IPS-NIHi7 (cell line): ENCODE data around the gene GALM.
"Not testable (repeated sequence)": the region's sequence is repeated elsewhere in the genome, so short reads cannot be mapped to it uniquely, and the experiment has no call there.

Experiments used
- DNase-seq: peaks from one replicate; pipeline ENCODE4 v3.0.0; 2012; ENCODE audit warnings: mixed read lengths; ENCODE audit errors: extremely low spot score

GALM gene

DNA sequence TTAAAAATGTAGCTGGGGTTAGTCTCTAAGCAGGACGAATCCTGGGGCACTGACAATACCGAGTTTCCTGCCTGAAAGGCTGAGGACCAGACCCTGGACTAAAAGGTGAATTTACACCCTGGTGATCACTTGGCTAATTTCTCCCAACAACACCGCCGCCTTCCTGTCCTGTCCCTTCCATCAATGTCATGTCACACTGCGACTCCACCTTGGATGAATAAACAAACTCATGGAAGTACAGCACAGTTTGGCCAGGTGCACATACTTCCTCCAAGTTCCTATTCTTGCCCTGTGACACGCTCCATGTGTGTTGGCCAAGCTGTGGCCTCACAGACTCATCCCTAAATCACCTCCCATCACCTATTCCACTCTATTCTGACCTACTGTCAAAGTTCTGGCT lies 15.9 kb upstream of the GALM start:
- DNase-seq = no peak

DNA sequence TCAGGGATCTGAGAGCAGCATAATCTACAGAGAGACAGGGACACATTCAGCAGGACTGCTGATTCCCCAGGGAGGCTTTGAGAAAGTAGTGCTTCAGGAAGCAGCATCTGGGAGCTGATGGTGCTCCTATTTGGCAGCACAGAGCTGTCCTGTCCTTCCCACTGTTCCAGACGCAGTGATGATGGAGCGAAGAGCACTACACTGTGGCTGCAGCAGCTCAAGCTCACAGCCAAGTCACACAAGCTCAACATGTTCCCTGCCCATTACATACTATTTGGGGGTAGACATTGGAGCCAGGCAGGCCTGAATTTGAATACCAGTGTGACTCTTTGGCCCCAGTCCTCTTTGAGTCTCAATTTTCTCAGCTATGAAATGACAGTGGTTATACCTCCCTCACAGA lies 15.2 kb upstream of the GALM start:
- DNase-seq = no peak

DNA sequence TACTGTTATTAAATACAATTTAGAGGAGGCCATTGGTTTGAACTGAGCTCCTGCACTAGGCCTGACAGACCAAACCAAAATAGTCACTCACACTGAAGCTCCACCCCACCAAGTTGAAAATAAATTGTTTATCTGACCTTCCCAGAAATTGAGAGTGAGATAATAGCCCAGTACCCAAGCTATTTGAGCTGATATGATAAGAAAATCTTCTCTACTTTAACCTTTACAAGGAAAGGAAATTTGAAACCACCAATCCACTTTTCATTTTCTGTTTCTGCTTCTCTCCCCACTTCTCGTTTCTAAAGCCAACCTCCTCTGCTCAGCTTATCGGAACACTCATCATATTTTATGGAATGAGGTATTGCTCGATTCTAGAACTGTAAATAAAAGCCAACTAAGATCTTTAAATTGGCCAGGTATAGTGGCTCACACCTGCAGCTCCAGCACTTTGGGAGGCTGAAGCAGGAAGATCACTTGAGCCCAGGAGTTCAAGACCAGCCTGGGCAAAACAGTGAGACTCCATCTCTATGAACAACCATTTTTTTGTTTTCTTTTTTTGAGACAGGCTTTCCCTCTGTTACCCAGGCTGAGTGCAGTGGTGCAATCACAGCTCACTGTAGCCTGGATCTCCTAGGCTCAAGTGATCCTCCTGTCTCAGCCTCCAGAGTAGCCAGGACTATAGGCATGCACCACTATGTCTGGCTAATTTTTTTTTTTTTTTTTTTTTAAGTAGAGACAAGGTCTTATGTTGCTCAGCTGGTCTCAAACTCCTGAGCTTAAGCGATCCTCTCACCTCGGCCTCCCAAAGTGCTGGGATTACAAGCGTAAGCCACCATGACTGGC lies 13.3 kb upstream of the GALM start:
- DNase-seq = no peak

DNA sequence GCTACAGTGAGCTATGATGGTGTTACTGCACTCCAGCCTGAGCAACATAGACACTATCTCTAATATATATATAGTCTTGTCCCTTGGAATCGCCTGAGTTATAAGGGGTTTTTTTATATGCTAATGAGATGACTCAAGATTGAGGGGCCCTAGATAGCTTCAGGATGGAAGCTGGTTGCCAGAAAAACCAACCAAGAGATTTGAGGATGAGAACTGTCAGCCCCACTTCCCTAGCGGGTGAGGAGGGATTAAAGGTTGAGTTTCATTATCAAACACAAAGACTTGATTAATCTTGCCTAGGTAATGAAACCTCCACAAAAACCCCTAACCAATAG lies 12.6 kb upstream of the GALM start:
- no peak for DNase-seq

DNA sequence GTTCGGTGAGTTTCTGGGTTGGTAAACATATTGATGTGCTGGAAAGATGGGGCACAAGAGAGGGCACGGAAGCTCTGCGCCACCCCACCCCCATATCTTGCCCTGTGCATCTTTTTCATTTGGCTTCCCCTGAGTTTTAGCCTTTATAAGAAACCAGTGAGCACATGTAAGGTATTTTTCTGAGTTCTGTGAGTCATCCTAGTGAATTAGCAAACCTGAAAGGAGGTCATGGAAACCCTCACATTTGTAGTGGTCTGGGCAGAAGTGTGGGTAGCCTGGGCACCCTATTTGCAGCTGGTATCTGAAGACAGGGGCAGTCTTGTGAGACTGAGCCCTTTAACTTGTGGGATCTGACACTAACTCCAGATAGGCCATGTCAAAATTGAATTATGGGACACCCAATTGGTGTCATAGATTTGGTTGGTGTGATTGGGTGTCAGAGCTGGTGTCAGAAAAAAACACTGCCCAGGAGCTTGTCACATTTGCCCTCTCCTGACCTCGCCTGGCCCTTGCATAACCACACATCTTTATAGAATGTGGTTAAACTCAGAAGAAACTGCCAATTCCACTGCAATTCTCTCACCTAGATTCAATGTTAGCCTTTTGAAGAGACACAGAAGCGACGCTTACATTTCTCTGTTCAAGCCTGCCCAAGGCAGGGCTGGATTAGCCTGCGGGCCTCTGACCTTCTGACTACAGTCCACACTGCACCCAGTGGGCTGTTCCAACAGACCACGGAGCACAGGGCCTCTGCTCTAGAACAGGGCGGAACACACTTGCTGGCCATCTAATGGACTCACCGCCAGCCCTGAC lies 12.0 kb upstream of the GALM start:
- DNase-seq = no peak

DNA sequence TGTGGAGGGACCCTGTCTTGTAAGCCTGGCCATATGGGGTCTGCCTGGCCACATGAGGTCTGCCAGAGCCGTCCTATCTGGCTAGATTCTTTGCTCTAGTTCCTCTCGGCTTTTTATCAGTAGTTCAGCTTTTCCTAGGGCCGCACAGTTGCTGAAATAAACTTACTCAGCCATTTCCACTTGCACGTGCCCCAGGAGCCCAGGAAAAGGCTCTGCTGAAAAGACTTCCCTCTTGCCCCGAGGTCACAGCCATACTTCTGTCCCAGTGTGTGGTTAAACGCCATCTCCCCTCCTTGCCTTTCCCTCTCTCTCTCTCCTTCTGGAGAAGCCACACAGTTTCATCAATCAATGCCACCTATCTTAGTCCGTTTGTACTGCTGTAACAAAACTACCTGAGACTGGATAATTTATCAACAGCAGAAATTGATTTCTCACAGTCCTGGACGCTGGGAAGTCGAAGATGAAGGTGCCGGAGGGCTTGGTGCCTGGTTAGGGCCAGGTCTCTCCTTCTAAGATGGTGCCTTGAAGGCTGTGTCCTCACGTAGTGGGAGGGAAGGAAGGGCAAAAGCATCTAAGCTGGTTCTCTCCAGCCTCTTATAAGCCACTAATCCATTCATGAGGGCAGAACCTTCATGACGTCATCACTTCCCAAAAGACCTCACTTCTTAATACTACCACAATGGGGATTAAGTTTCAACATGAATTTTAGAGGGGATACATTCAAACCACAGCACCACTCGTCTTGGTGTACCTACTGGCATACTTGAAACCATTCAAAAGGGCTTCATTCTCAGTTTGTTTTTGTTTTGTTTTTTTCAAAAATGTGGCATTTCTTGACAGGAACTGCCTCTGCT lies 11.2 kb upstream of the GALM start:
- DNase-seq = no peak

DNA sequence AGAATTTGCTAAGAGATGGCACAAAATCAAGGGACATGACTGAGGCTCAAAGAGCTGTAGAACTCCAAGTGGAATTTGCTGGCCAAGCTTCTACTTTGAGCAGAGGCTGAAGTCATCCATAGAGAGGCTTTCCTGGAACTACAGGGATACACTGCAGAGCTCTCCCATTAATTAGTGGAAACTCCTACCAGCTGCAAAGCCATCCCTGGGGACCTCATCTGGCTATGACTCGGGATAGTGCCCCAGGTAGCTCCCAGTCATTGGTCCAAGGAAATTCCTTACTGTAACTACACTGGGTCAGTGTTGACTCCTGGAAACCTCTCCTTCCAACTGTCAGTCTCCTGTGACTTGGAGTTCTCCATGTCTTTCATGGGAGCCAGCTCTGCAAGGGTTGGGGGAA lies 10.5 kb upstream of the GALM start:
- DNase-seq = no peak

DNA sequence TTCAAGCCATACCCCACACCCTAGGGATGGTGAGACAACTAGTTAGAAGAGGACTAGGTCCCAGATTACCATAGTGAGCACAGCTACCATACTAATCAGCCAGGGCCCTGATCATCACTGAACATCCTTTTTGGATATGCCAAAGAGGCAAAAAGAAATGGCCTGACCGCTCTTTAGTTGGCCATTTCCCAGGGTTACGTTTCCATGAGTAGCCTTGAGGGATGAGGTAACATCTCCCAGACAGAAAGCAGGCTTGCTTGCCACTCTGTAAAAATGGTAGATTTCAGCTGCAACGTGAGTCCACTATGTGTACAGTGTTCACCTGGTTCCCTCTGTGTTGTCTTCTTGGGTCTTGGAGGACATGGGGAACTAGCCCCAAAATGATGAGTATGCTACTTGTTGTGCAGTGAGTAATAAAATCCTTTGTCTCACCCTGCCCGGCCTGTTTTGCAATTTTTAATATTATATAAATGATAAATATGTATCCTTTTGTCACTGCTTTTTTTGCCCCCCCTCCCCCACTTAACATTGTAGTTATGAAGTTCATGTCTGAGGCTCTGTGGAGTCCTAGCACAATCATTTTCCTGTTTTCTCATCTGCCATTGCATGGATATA lies 8.9 kb upstream of the GALM start:
- DNase-seq = no peak

DNA sequence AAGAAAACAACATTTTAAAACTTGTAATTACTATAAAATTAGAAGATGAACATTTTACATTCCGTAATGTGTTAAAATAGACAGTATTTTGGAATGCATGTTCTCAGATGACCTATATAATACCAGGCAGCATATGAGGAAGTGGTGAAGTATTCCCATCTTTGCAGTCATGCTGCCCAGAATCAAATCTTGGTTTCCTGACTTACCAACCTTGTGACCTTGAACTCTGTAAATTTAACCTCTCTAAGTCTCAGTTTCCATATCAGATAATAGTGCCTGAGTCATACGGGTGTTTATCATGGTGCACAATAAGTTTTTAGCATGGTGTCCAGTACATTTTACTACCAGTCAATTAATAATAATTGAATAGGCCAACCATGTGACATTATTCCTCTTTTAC lies 7.3 kb upstream of the GALM start:
- no peak for DNase-seq

DNA sequence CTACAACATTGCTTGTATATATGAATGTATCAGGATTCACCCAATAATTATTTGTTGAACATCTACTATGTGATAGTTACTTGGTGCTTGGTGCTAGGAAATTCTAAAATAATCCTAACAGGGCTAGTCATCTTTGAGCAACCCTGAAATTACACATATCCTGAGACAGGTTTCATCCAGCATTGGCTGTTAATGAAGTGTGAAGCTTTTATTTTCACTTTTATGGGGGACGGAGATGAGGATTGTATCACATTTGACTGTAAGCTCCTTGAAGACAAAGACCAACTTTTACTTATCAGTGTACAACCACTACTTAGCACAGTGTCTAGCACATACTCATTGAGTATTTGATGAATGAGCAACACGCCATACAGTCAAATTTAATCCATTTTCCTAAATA lies 6.8 kb upstream of the GALM start:
- DNase-seq = no peak

DNA sequence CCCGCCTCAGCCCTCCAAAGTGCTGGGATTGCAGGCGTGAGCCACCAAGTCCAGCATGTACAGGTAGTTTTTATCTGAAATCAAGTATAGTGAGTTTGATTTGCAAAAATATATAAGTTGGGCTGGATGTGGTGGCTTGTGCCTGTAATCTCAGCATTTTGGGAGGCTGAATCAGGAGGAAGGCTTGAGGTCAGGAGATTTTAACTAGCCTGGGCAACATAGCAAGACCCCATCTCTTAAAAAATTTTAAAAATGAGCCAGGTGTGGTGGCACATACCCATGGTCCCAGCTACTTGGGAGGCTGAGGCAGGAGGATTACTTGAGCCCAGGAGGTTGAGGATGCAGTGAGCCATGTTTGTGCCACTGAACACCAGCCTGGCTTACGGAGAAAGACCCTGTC lies 5.6 kb upstream of the GALM start:
- DNase-seq = no peak

DNA sequence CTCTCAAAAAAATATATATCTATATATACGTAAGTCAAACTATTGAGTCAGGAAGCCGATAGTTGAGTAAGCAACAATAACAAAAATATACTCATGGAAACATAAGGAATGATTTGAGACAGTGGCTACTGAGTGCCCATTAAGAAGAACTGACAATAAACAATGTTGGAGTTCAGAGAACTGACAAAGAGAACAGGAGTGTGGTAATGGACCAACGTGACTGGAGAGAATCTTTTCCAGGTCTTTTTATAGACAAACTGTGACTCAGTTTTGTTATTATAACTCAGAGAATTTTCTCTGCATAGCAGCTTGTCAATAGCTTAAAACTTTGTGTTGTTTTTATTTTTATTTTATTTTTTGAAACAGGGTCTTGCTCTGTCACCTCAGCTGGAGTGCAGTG lies 4.6 kb upstream of the GALM start:
- DNase-seq = no peak

DNA sequence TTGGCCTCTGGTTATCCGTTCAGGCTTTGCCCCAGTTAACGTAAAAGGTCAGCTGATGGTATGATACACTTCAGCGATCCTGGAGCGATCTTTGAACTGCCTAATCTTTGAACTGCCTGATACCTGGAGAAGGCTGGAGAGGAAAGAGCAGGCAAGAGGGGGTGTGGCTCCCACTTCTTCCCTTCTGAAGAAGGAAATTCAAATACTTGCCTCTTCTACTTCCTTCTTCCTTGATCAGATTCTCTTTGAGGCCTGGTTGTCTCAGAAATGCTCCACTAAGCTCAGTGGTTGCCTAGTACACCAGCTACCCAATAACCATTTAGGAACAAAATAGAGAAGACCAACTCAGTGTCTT lies 619 bp downstream of the GALM start:
- DNase-seq = no peak

DNA sequence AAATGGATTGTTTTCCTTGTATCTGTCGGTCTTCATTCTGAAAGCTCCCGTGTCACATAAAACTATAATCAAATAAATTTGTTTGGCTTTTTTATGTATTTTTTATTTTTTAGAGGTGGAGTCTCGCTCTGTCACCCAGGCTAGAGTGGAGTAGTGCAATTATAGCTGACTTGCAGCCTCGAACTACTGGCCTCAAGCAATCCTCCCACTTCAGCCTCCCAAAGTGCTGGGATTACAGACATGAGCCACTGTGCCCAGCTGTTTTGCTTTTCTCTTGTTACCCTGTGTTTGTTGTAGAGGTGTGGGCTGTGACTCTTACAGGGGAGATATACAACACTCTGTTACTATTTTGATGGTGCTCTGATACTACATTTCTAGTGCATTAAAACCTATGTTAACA lies 2.2 kb downstream of the GALM start:
- DNase-seq = no peak

DNA sequence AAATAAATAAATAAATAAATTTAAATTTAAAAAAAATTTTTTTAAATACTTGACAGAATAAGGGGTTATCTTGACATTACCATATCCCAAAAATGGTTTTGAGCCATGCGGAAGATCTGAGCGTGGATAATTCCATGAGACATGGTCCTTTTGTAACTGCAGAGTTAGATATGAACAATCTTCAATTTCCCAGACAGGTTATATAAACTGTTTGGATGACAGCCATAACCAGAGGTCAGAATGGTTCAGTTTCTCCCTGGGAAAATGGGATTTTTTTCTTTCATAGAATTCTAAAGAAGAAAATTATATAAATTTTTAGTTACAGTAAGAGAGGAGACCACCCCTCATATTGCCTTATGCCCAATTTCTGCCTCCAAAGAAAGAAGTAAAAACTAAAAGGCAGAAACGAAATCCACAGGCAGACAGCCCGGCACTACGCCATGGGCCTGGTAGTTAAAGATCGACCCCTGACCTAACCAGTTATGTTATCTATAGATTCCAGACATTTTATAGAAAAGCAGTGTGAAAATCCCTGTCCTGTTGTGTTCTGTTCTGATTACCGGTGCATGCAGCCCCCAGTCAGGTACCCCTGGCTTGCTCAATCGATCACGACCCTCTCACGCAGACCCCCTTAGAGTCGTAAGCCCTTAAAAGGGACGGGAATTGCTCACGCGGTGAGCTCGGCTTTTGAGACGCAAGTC lies 3.0 kb downstream of the GALM start:
- no peak for DNase-seq

DNA sequence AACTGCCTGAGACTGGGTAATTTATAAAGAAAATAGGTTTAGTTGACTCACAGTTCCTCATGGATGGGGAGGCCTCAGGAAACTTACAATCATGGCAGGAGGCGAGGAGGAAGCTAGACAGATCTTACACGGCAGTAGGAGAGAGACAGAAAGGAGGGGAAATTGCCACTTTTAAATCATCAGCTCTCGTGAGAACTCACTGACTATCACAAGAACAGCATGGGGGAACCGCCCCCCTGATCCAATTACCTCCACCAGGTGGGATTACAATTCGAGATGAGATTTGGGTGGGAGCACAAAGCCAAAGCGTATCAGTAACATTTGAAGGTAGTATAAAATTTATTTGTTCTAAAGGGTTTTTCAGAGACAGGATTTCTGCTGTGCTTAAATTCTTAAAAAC lies 5.4 kb downstream of the GALM start:
- DNase-seq = no peak

DNA sequence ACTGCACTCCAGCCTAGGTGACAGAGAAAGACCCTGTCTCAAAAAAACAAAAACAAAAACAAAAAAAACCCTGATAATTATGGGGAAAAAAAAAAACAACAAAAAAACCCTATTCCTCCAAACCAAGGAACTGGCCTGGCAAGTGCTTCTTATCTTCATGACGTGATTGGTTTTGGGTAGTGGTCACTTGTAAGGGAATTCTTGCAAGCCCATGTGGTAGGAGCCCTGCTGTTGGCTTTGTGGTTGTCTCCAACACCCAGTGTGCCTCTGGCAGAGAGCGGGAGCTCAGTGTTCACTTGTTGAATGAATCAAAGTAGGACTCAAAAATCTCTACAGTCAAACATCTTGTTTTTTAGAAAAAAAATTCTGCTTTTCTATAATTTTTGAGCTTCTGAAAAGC lies 6.0 kb downstream of the GALM start:
- no peak for DNase-seq

DNA sequence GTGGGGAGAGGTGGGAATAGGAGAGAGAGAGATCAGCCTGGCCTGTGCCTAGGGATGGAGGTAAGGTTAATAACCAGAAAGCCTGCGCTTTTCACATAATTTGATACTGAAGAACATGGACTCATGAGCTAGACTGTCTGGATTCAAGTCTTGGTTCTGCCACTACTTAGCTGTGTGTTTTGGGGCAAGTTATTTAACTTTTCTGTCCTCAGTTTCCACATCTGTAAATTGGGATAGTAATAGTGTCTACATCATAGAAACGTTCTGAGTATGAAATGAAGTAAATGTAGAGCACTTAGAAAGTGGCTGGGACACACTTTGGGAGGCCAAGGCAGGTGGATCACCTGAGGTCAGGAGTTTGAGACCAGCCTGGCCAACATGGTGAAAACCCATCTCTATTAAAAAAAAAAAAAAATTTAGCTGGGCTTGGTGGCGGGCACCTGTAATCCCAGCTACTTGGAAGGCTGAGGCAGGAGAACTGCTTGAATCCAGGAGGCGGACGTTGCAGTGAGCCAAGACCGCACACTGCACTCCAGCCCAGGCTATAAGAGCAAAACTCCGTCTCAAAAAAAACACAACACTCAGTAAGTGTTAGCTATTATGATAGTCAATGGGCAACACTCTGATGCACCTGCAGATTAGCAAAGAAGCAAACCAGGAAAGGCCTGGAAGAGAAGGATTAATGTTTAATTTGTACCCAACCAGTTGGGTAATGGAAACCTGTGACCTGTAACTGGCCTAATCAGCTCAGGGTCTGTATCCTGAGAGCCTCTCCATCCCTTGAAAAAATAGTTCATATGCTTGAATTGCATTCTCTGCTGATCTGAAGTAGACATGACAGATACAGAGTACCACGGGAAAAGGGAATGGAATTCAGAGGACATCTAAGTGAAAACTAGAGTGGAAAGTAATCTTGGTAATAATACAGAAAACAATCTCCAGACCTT lies 6.8 kb downstream of the GALM start:
- no peak for DNase-seq

DNA sequence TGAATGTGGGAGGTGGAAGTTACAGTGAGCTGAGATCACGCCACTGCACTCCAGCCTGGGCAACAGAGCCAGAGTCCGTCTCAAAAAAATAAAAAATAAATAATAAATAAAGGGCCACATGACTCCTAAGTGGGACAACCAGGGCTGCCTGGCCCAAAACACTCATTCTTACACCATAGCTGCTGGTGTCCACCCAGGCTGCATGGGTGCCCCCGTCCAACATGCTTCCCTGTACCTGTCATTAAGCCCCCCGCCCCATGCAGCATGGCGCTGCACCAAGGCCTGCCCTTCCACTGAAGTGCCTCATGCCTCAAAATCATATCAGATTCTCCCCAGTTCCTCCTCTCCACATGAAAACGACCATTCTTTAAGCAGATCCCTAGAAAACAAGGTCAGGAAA lies 10.8 kb downstream of the GALM start:
- no peak for DNase-seq

DNA sequence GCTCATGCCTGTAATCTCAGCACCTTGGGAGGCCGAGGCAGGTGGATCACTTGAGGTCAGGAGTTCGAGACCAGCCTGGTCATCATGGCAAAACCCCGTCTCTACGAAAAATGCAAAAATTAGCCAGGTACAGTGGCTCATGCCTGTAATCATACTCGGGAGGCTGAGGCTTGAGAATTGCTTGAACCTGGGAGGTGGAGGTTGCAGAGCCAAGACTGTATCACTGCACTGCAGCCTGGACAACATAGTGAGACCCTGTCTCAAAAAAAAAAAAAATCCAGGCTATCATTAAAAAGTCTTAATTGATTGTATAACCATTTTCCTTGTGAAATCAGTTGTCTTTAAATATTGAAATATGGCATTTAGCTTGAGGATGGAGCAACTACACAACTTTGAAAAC lies 15.0 kb downstream of the GALM start:
- not testable (repeated sequence) for DNase-seq
